Measurements from ENCODE around the gene PAN3.

Gene PAN3

GRCh38 chr13:28339419-28339818 lies 201.1 kb downstream of the PAN3 start:
- no peak for DNase-seq

GRCh38 chr13:28340272-28340793 lies 202.0 kb downstream of the PAN3 start:
- DNase-seq: no peak

GRCh38 chr13:28342251-28342650 lies 203.9 kb downstream of the PAN3 start:
- DNase-seq: no peak

- no peak for DNase-seq
Observed at GRCh38 chr13:28344163-28344562, 205.8 kb downstream of the PAN3 start.
